CD4-positive, alpha-beta memory T cell (primary cell): Measurements from ENCODE around the gene ADGRG1. TPM values are rescaled to one million over a fixed set of nuclear protein-coding genes. Genes with fewer than 3 reads are reported as not detected.
A peak's percentile ranks its signal among the peaks of the same experiment; 100 is the strongest.

Source experiments
- CTCF ChIA-PET: fragments of 350-600 bp; sonication (Branson Sonifier 250); formaldehyde crosslinking; loops from one replicate; lab custom pipeline; 2021; ENCODE audit warnings: inconsistent platforms; ENCODE audit not compliant: partially characterized antibody; lab: Charles Lee
- POLR2A ChIA-PET: fragments of 350-600 bp; sonication (Branson Sonifier 250); formaldehyde crosslinking; loops from one replicate; lab custom pipeline; 2021; ENCODE audit not compliant: partially characterized antibody; lab: Charles Lee
- DNase-seq, 5 donors: peaks; one replicate each; pipeline versions ENCODE4 v3.0.0 to v3.0.0-alpha.2; 2020 to 2022; ENCODE audit warnings: mixed read lengths in 1 of 5
- H3K27ac ChIP-seq: one replicate; pipeline ENCODE4 v1.7.0; 2013; ENCODE audit warnings: low read depth, low read length
- H3K27me3 ChIP-seq: 2 replicates; pipeline ENCODE4 v1.7.0; 2013; ENCODE audit warnings: mild to moderate bottlenecking, low read length, moderate library complexity; ENCODE audit not compliant: insufficient read depth
- H3K36me3 ChIP-seq: 2 replicates; pipeline ENCODE4 v1.7.0; 2013; ENCODE audit warnings: mild to moderate bottlenecking, low read length, moderate library complexity; ENCODE audit not compliant: insufficient read depth
- H3K4me1 ChIP-seq: 2 replicates; pipeline ENCODE4 v1.7.0; 2013; ENCODE audit warnings: mild to moderate bottlenecking, low read length, moderate library complexity; ENCODE audit not compliant: insufficient read depth
- H3K4me3 ChIP-seq, 2 donors: one replicate each; pipeline ENCODE4 v1.7.0; 2013; ENCODE audit warnings: low read length in 2 of 2, mild to moderate bottlenecking in 1 of 2
- H3K9me3 ChIP-seq, 2 donors: one replicate each; pipeline ENCODE4 v1.7.0; 2013; ENCODE audit warnings: low read length in 2 of 2, control low read depth in 1 of 2; ENCODE audit not compliant: control insufficient read depth in 1 of 2
- H3K27ac Mint-ChIP-seq, 7 donors: one replicate each; pipeline ENCODE4 v1.8.0; 2020 to 2021; ENCODE audit warnings: mixed read lengths in 7 of 7, mild to moderate bottlenecking in 6 of 7, inconsistent platforms in 3 of 7, moderate library complexity in 3 of 7
- H3K27me3 Mint-ChIP-seq, 2 donors: one replicate each; pipeline ENCODE4 v1.8.0; 2020 to 2021; ENCODE audit warnings: mixed read lengths in 2 of 2
- H3K36me3 Mint-ChIP-seq, 2 donors: one replicate each; pipeline ENCODE4 v1.8.0; 2020 to 2021; ENCODE audit warnings: mixed read lengths in 2 of 2, inconsistent platforms in 1 of 2, mild to moderate bottlenecking in 1 of 2
- H3K4me1 Mint-ChIP-seq, 4 donors: one replicate each; pipeline ENCODE4 v1.8.0; 2020 to 2021; ENCODE audit warnings: mixed read lengths in 4 of 4, mild to moderate bottlenecking in 1 of 4
- H3K4me3 Mint-ChIP-seq, 8 donors: one replicate each; pipeline ENCODE4 v1.8.0; 2020 to 2021; ENCODE audit warnings: mixed read lengths in 8 of 8, mild to moderate bottlenecking in 7 of 8, moderate library complexity in 6 of 8, inconsistent platforms in 3 of 8
- H3K9me3 Mint-ChIP-seq, 8 donors: one replicate each; pipeline ENCODE4 v1.8.0; 2020 to 2021; ENCODE audit warnings: mixed read lengths in 8 of 8, mild to moderate bottlenecking in 5 of 8, inconsistent platforms in 3 of 8, moderate library complexity in 1 of 8
- intact Hi-C: fragments of 100-400 bp; cut with micrococcal nuclease; formaldehyde crosslinking; loops from one replicate; pipeline ENCODE4 v1.15.1; 2023
- polyA plus RNA-seq, 2 donors: library from polyadenylated mRNA; unstranded; fragments of 300-500 nt; fragmentation: Illumina TruSeq; gene quantifications; one replicate each; pipeline ENCODE4 v1.2.3, GENCODE V29; 2021
- total RNA-seq, 2 experiments: library from RNA; stranded (reverse); gene quantifications; one replicate each; pipeline ENCODE4 v1.2.3, GENCODE V29; 2021

Gene ADGRG1
- total and polyA plus RNA-seq, 4 experiments from 2014 or later = 0.33 to 0.53 (median 0.41) TPM; not detected in 1

DNA sequence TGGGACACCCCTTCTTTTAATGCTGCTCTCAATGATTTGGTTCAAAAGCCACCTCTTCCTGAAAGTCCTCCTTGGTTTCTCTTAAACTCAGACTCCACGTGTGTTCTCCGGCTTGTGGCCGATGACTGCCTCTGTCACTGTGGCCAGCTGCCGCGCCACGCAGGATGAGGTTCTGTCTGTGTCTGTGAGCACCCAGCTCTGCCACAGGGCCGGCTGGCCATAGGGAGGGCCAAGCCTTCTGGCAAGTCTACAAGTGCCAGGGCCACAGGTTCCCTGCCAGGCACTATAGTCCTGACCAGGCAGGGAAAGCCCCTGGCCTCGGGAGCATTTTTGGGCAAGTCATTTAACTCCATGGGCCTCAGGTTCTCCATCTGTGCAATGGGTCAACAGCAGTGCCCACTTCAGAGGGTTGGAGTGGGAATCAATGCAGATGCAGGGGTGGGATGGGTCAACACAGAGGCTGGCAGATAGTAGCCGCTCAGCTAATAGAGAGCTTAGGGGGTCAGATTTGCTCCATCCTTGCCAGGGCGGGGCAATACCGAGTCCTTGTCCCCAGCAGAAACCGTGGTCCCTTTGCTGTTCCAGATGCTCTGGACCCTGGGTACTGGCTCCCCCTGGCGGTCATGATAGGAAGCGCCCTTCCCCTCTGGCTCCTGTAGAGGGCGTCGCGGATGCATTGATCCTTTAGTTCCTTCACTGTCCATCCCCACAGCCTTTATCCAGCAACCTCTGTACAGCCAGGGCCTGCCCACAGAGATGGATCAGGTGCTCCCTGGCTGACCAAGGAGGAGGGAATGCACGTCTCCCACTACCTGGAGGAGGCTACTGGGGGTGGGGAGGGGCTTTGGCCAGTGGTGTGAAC lies 20.4 kb downstream of the ADGRG1 start:
- peaks cover 26% of the 10 kb centered on the region for H3K4me1 ChIP-seq
- Mint-ChIP-seq H3K4me1 (peaks cover 15 to 32% (median 23%) of the 10 kb centered on the region in 4 donors), H3K4me3 (peak overlapping the region in 1 of 8 donors; percentile 3)

DNA sequence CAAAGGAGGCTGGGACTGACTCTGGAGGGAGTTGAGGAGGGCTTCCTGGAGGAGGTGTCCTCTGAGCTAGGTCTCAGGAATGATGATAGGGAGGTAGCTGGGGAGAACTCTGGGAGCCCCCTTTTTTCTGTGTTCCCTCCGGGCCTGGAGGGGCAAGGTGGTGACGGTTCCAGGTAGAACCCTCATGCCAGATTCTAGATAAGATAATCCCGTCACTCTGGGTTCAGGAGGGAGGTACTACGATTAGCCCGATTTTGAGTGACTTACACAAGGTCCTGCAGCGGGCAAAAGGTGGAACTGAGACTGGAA lies 21.0 kb downstream of the ADGRG1 start:
- no peak overlapping the region for H3K4me3 Mint-ChIP-seq

More for the DNA sequence above, 20.4 kb downstream of the ADGRG1 start:
- Histone ChIP-seq H3K36me3 (no peaks in the 10 kb centered on the region), H3K27me3 (no peaks in the 10 kb centered on the region), H3K9me3 (no peaks in the 10 kb centered on the region), H3K4me3 (no peak overlapping the region), H3K27ac (no peak overlapping the region)
- no peaks in the 10 kb centered on the region for H3K27me3 Mint-ChIP-seq
- POLR2A ChIA-PET = interaction anchor here (1.3 to 4.2 kb wide), 3 partner anchors 48 to 57 kb away, joined by 3 to 16 read pairs (median 3); no protein-coding TSS in a partner anchor
- peak; percentile 78 to 85 (median 80) for DNase-seq
- H3K9me3 Mint-ChIP-seq = no peaks in the 10 kb centered on the region
- CTCF ChIA-PET = interaction anchor here (0.6 to 11.4 kb wide), 15 partner anchors 8 to 106 kb away, joined by 3 to 357 read pairs (median 4); partner anchors contain the start of gene ADGRG5
- H3K36me3 Mint-ChIP-seq = no peaks in the 10 kb centered on the region
- intact Hi-C loops = loop anchor here (1.0 kb wide), 4 partner anchors 58 to 349 kb away; no protein-coding TSS in a partner anchor
- peak overlapping the region in 4 of 7 donors; percentile 29 to 79 (median 64) for H3K27ac Mint-ChIP-seq

DNA sequence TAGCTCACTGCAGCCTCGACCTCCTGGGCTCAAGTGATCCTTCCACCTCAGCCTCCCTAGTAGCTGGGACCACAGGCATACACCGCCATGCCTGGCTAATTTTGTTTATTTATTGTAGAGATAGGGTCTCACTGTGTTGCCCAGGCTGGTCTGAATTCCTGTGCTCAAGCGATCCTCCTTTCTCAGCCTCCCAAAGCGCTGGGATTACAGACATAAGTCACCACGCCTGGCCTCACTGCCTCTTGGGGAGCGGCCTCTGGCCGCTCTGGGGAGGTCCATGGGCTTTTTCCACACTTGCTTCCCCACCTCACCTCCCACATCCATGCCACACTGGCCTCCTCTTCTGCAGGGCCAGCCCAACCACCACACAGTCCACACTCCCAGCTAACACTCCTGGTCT lies 21.4 kb downstream of the ADGRG1 start:
- no peak overlapping the region for H3K27ac ChIP-seq
- Mint-ChIP-seq H3K27ac (no peak overlapping the region), H3K4me3 (no peak overlapping the region), H3K27me3 (no peaks in the 10 kb centered on the region), H3K4me1 (peaks cover 15 to 32% (median 23%) of the 10 kb centered on the region in 4 donors), H3K9me3 (no peaks in the 10 kb centered on the region), H3K36me3 (no peaks in the 10 kb centered on the region)
- no peak for DNase-seq
- intact Hi-C loops = loop anchor here (1.0 kb wide), 4 partner anchors 59 to 350 kb away; no protein-coding TSS in a partner anchor
- no peaks in the 10 kb centered on the region for H3K9me3 ChIP-seq
- ChIA-PET CTCF (interaction anchor here (1.0 to 11.4 kb wide), 10 partner anchors 9 to 78 kb away, joined by 3 to 357 read pairs (median 7); no protein-coding TSS in a partner anchor), POLR2A (interaction anchor here (0.9 to 4.2 kb wide), 2 partner anchors 58 to 87 kb away, joined by 3 to 16 read pairs; no protein-coding TSS in a partner anchor)
- H3K4me1 ChIP-seq = peaks cover 26% of the 10 kb centered on the region
- no peaks in the 10 kb centered on the region for H3K36me3 ChIP-seq
- no peak overlapping the region for H3K4me3 ChIP-seq
- no peaks in the 10 kb centered on the region for H3K27me3 ChIP-seq

More for the DNA sequence above, 21.0 kb downstream of the ADGRG1 start:
- no peaks in the 10 kb centered on the region for H3K36me3 Mint-ChIP-seq
- no peaks in the 10 kb centered on the region for H3K9me3 ChIP-seq
- intact Hi-C loops = loop anchor here (1.0 kb wide), 4 partner anchors 58 to 349 kb away; no protein-coding TSS in a partner anchor
- no peaks in the 10 kb centered on the region for H3K36me3 ChIP-seq
- peak overlapping the region in 2 of 7 donors; percentile 57 to 72 for H3K27ac Mint-ChIP-seq
- H3K4me1 ChIP-seq = peaks cover 26% of the 10 kb centered on the region
- H3K9me3 Mint-ChIP-seq = no peaks in the 10 kb centered on the region
- DNase-seq = no peak
- CTCF ChIA-PET = interaction anchor here (1.0 to 11.4 kb wide), 11 partner anchors 9 to 107 kb away, joined by 3 to 357 read pairs (median 5); partner anchors contain the start of gene ADGRG5
- peaks cover 15 to 32% (median 23%) of the 10 kb centered on the region in 4 donors for H3K4me1 Mint-ChIP-seq
- H3K27ac ChIP-seq = no peak overlapping the region
- H3K27me3 Mint-ChIP-seq = no peaks in the 10 kb centered on the region
- no peaks in the 10 kb centered on the region for H3K27me3 ChIP-seq
- H3K4me3 ChIP-seq = no peak overlapping the region
- POLR2A ChIA-PET = interaction anchor here (0.9 to 4.2 kb wide), 3 partner anchors 49 to 87 kb away, joined by 3 to 16 read pairs (median 3); no protein-coding TSS in a partner anchor

DNA sequence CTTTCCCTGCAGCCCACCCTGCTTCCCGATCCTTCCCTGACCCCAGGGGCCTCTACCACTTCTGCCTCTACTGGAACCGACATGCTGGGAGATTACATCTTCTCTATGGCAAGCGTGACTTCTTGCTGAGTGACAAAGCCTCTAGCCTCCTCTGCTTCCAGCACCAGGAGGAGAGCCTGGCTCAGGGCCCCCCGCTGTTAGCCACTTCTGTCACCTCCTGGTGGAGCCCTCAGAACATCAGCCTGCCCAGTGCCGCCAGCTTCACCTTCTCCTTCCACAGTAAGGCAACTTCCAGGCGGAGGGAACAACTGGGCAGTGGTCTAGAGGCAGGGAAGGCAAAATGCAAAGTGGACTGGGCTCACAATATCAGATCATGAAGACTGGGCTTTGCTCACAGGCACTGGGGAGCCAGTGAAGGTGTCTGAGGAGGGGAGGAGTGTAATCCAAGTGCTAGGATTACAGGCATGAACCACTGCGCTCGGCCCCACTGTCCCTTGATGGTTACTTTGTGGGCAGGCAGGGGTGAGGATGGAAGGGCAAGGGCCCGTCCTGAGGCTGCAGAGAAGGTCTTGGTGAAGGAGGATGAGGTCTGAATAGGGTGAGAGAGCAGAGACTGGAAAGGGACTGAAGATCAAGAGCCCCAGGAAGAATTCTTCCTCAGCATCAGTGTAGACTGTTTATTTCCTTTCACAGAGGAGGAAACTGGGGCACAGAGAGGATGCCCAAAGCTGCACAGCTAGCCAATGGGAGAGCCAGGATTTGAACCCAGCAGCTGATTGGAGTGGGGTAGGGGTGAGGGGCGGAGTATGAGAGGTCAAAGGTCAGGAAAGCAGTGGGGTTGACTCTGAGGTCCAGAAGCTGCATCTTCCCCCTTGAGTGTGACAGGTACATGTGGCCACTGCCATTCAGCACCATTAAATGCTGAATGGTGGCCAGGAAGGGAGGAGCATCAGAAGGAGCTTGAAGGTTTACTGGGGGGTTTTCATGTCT lies 23.2 kb downstream of the ADGRG1 start:
- intact Hi-C loops = no loop called here
- Mint-ChIP-seq H3K27me3 (no peaks in the 10 kb centered on the region), H3K4me1 (peaks cover 17 to 42% (median 29%) of the 10 kb centered on the region in 4 donors), H3K27ac (peak overlapping the region; percentile 2 to 91 (median 77)), H3K9me3 (no peaks in the 10 kb centered on the region), H3K36me3 (no peaks in the 10 kb centered on the region), H3K4me3 (peak overlapping the region in 5 of 8 donors; percentile 0 to 60 (median 16))
- POLR2A ChIA-PET = interaction anchor here (0.7 to 1.0 kb wide), 2 partner anchors 75 to 84 kb away, joined by 3 to 4 read pairs; partner anchors contain the start of gene KATNB1
- peak; percentile 27 to 58 (median 31) for DNase-seq
- no peak overlapping the region for H3K4me3 ChIP-seq
- H3K27me3 ChIP-seq = no peaks in the 10 kb centered on the region
- H3K4me1 ChIP-seq = peaks cover 38% of the 10 kb centered on the region
- H3K9me3 ChIP-seq = no peaks in the 10 kb centered on the region
- H3K27ac ChIP-seq = no peak overlapping the region
- CTCF ChIA-PET = interaction anchor here (0.6 to 11.4 kb wide), 5 partner anchors 10 to 107 kb away, joined by 3 to 357 read pairs (median 6); no protein-coding TSS in a partner anchor
- no peaks in the 10 kb centered on the region for H3K36me3 ChIP-seq

DNA sequence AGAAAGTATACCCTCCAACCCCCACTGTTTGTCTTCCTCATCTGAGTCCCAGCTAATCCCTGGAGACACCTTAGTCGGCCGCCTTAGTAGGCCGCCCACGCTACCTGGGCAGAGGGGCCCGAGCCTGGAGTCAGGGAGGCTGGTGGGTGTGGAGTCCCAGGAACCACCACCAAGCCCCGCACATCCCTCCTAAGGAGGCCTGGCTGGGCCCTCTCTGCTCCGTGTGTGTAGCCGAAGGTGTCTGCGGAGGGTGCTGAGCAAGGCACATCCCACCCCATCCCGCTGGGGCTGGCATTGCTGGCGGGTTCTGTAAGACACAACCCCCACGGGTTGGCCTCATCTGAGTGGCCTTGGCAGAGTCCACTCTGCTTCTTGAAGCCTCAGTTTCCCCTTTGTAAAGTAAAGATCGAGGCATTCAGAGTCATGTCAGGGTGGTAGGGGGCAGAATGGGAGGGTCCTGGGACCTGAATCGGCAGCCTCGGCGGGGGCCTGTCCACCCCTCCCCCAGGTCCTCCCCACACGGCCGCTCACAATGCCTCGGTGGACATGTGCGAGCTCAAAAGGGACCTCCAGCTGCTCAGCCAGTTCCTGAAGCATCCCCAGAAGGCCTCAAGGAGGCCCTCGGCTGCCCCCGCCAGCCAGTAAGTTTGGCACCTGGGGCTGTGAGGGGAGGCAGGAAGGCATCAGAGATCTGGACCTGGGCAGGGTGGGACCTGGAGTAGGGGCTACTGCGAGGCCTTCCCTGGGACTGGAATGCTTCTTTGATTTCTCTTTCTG lies 24.5 kb downstream of the ADGRG1 start:
- Histone ChIP-seq H3K27ac (no peak overlapping the region), H3K4me3 (no peak overlapping the region), H3K36me3 (no peaks in the 10 kb centered on the region), H3K4me1 (peaks cover 42% of the 10 kb centered on the region), H3K27me3 (no peaks in the 10 kb centered on the region), H3K9me3 (no peaks in the 10 kb centered on the region)
- DNase-seq = no peak
- Mint-ChIP-seq H3K27ac (peak overlapping the region in 1 of 7 donors; percentile 23), H3K36me3 (no peaks in the 10 kb centered on the region), H3K27me3 (no peaks in the 10 kb centered on the region), H3K9me3 (no peaks in the 10 kb centered on the region), H3K4me1 (peaks cover 16 to 36% (median 26%) of the 10 kb centered on the region in 4 donors), H3K4me3 (no peak overlapping the region)
- intact Hi-C loops = no loop called here
- POLR2A ChIA-PET = no interaction called here
- CTCF ChIA-PET = interaction anchor here (0.7 to 11.4 kb wide), 5 partner anchors 12 to 76 kb away, joined by 3 to 357 read pairs (median 3); no protein-coding TSS in a partner anchor

DNA sequence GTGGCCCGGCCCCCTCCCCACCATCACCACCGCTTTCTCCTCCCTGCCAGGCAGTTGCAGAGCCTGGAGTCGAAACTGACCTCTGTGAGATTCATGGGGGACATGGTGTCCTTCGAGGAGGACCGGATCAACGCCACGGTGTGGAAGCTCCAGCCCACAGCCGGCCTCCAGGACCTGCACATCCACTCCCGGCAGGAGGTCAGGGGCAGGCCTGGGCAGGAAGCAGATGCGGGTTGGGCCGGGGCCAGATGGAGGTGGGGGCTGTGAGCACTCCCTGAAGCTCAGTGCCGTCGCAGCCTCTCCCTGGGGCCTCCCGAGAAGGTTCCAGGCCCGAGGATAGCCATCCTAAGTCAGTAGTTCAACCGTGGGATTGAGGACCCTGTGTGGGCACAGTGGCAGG lies 25.5 kb downstream of the ADGRG1 start:
- POLR2A ChIA-PET = interaction anchor here (1.0 kb wide), 1 partner anchor 62 kb away, joined by 3 read pairs; no protein-coding TSS in a partner anchor
- CTCF ChIA-PET = interaction anchor here (1.6 to 11.4 kb wide), 2 partner anchors 58 to 77 kb away, joined by 3 to 357 read pairs; no protein-coding TSS in a partner anchor
- Histone ChIP-seq H3K36me3 (no peaks in the 10 kb centered on the region), H3K27me3 (no peaks in the 10 kb centered on the region), H3K4me3 (no peak overlapping the region), H3K4me1 (peaks cover 33% of the 10 kb centered on the region), H3K27ac (no peak overlapping the region), H3K9me3 (no peaks in the 10 kb centered on the region)
- Mint-ChIP-seq H3K4me1 (peaks cover 14 to 27% (median 20%) of the 10 kb centered on the region in 4 donors), H3K9me3 (no peaks in the 10 kb centered on the region), H3K27me3 (no peaks in the 10 kb centered on the region), H3K27ac (peak overlapping the region in 1 of 7 donors; percentile 42), H3K36me3 (no peaks in the 10 kb centered on the region), H3K4me3 (no peak overlapping the region)
- no peak for DNase-seq
- intact Hi-C loops = no loop called here
